Activated CD4-positive, alpha-beta T cell treated with anti-CD3 and anti-CD28 coated beads, Interleukin-2, amount 10 ng/mL, durations not matched to agents 7 days and 5 days (primary cell): Measurements from ENCODE around the gene RIOK3. TPM values are rescaled to one million over a fixed set of nuclear protein-coding genes. Genes with fewer than 3 reads are reported as not detected.

Source experiments
- CTCF ChIA-PET: fragments of 350-600 bp; sonication (Branson Sonifier 250); formaldehyde crosslinking; loops from one replicate; lab custom pipeline; 2021; ENCODE audit warnings: antibody characterized with exemption; lab: Charles Lee
- POLR2A ChIA-PET: fragments of 350-600 bp; sonication (Branson Sonifier 250); formaldehyde crosslinking; loops from one replicate; lab custom pipeline; 2021; ENCODE audit warnings: antibody characterized with exemption; lab: Charles Lee
- DNase-seq: peaks from one replicate; pipeline ENCODE4 v3.0.0-alpha.2; 2020
- H3K27ac Mint-ChIP-seq: one replicate; pipeline ENCODE4 v1.8.0; 2021; ENCODE audit warnings: mild to moderate bottlenecking, moderate library complexity, mixed read lengths
- H3K27me3 Mint-ChIP-seq: one replicate; pipeline ENCODE4 v1.8.0; 2021; ENCODE audit warnings: mixed read lengths
- H3K36me3 Mint-ChIP-seq: one replicate; pipeline ENCODE4 v1.8.0; 2021; ENCODE audit warnings: low read depth, mixed read lengths
- H3K4me1 Mint-ChIP-seq: one replicate; pipeline ENCODE4 v1.8.0; 2021; ENCODE audit warnings: mixed read lengths
- H3K4me3 Mint-ChIP-seq: one replicate; pipeline ENCODE4 v1.8.0; 2021; ENCODE audit warnings: mild to moderate bottlenecking, moderate library complexity, mixed read lengths
- H3K9me3 Mint-ChIP-seq: one replicate; pipeline ENCODE4 v1.8.0; 2021; ENCODE audit warnings: mixed read lengths
- total RNA-seq, 2 experiments: library from RNA; stranded (reverse); gene quantifications; one replicate each; pipeline ENCODE4 v1.2.3, GENCODE V29; 2021

The RIOK3 gene
- total RNA-seq, 2 experiments from 2014 or later, result 55.4 to 69.3 TPM

- ChIA-PET CTCF (interaction anchor here (1.3 kb wide), 1 partner anchor 10 kb away, joined by 5 read pairs; no protein-coding TSS in a partner anchor), POLR2A (no interaction called here)
- Mint-ChIP-seq H3K9me3 (peaks cover 3% of the 10 kb centered on the region), H3K27ac (no peak overlapping the region), H3K4me3 (no peak overlapping the region), H3K36me3 (peaks cover 10% of the 10 kb centered on the region), H3K4me1 (peaks cover 13% of the 10 kb centered on the region), H3K27me3 (no peaks in the 10 kb centered on the region)
- DNase-seq, result no peak
Observed at GRCh38 chr18:23433360-23433759, 19.7 kb upstream of the RIOK3 start.

- Mint-ChIP-seq H3K4me1 (peaks cover 22% of the 10 kb centered on the region), H3K9me3 (no peaks in the 10 kb centered on the region), H3K27ac (peak overlapping the region; percentile 80), H3K36me3 (no peaks in the 10 kb centered on the region), H3K27me3 (peaks cover 2% of the 10 kb centered on the region), H3K4me3 (peak overlapping the region; percentile 88)
- POLR2A ChIA-PET, result interaction anchor here (0.7 kb wide), 1 partner anchor 65 kb away, joined by 4 read pairs; no protein-coding TSS in a partner anchor
- peak; percentile 78 for DNase-seq
- CTCF ChIA-PET, result no interaction called here
Observed at GRCh38 chr18:23437357-23438045, 15.6 kb upstream of the RIOK3 start.

- H3K4me1 Mint-ChIP-seq, result peaks cover 22% of the 10 kb centered on the region
- POLR2A ChIA-PET, result interaction anchor here (0.7 kb wide), 1 partner anchor 64 kb away, joined by 4 read pairs; no protein-coding TSS in a partner anchor
- no peaks in the 10 kb centered on the region for H3K36me3 Mint-ChIP-seq
- no peak for DNase-seq
- peaks cover 4% of the 10 kb centered on the region for H3K27me3 Mint-ChIP-seq
- no peak overlapping the region for H3K27ac Mint-ChIP-seq
- peak overlapping the region; percentile 88 for H3K4me3 Mint-ChIP-seq
- CTCF ChIA-PET, result no interaction called here
- H3K9me3 Mint-ChIP-seq, result no peaks in the 10 kb centered on the region
Observed at GRCh38 chr18:23438046-23438377, 15.1 kb upstream of the RIOK3 start.

GRCh38 chr18:23438608-23439366 lies 14.3 kb upstream of the RIOK3 start:
- peaks cover 4% of the 10 kb centered on the region for H3K27me3 Mint-ChIP-seq
- no peaks in the 10 kb centered on the region for H3K9me3 Mint-ChIP-seq
- CTCF ChIA-PET, result no interaction called here
- no peaks in the 10 kb centered on the region for H3K36me3 Mint-ChIP-seq
- POLR2A ChIA-PET, result no interaction called here
- H3K4me1 Mint-ChIP-seq, result peaks cover 22% of the 10 kb centered on the region
- H3K27ac Mint-ChIP-seq, result no peak overlapping the region
- peak overlapping the region; percentile 88 for H3K4me3 Mint-ChIP-seq
- DNase-seq, result no peak

- Mint-ChIP-seq H3K4me3 (no peak overlapping the region), H3K27me3 (peaks cover 7% of the 10 kb centered on the region), H3K36me3 (no peaks in the 10 kb centered on the region), H3K27ac (no peak overlapping the region), H3K4me1 (peaks cover 22% of the 10 kb centered on the region), H3K9me3 (no peaks in the 10 kb centered on the region)
- ChIA-PET CTCF (interaction anchor here (1.2 to 1.7 kb wide), 4 partner anchors 8 to 507 kb away, joined by 3 read pairs; partner anchors contain the start of gene RBBP8), POLR2A (no interaction called here)
- DNase-seq, result no peak
Observed at GRCh38 chr18:23440131-23440530, 13.0 kb upstream of the RIOK3 start.

- Mint-ChIP-seq H3K9me3 (no peaks in the 10 kb centered on the region), H3K27me3 (peaks cover 17% of the 10 kb centered on the region), H3K4me1 (peaks cover 12% of the 10 kb centered on the region), H3K36me3 (no peaks in the 10 kb centered on the region), H3K27ac (no peak overlapping the region), H3K4me3 (no peak overlapping the region)
- POLR2A ChIA-PET, result no interaction called here
- DNase-seq, result no peak
- CTCF ChIA-PET, result interaction anchor here (1.5 to 2.4 kb wide), 3 partner anchors 9 to 31 kb away, joined by 3 to 6 read pairs (median 5); partner anchors contain the start of gene RIOK3
Observed at GRCh38 chr18:23442958-23443357, 10.1 kb upstream of the RIOK3 start.

- Mint-ChIP-seq H3K27me3 (peaks cover 13% of the 10 kb centered on the region), H3K36me3 (no peaks in the 10 kb centered on the region), H3K27ac (no peak overlapping the region), H3K4me1 (peaks cover 21% of the 10 kb centered on the region), H3K9me3 (no peaks in the 10 kb centered on the region), H3K4me3 (no peak overlapping the region)
- ChIA-PET CTCF (no interaction called here), POLR2A (no interaction called here)
- DNase-seq, result no peak
Observed at GRCh38 chr18:23448291-23448690, 4.8 kb upstream of the RIOK3 start.

GRCh38 chr18:23450022-23450421 lies 3.1 kb upstream of the RIOK3 start:
- POLR2A ChIA-PET, result no interaction called here
- Mint-ChIP-seq H3K9me3 (no peaks in the 10 kb centered on the region), H3K27ac (no peak overlapping the region), H3K4me1 (peaks cover 33% of the 10 kb centered on the region), H3K36me3 (peaks cover 7% of the 10 kb centered on the region), H3K27me3 (peaks cover 10% of the 10 kb centered on the region), H3K4me3 (no peak overlapping the region)
- no peak for DNase-seq
- CTCF ChIA-PET, result interaction anchor here (0.6 to 1.6 kb wide), 4 partner anchors 8 to 930 kb away, joined by 3 to 6 read pairs (median 4); no protein-coding TSS in a partner anchor

- Mint-ChIP-seq H3K4me1 (peaks cover 39% of the 10 kb centered on the region), H3K27me3 (peaks cover 7% of the 10 kb centered on the region), H3K27ac (no peak overlapping the region), H3K4me3 (no peak overlapping the region), H3K36me3 (peaks cover 7% of the 10 kb centered on the region), H3K9me3 (no peaks in the 10 kb centered on the region)
- POLR2A ChIA-PET, result no interaction called here
- CTCF ChIA-PET, result interaction anchor here (0.6 kb wide), 1 partner anchor 190 kb away, joined by 3 read pairs; no protein-coding TSS in a partner anchor
- DNase-seq, result no peak
Observed at GRCh38 chr18:23451011-23451410, 2.1 kb upstream of the RIOK3 start.

GRCh38 chr18:23451491-23451890 lies 1.6 kb upstream of the RIOK3 start:
- Mint-ChIP-seq H3K9me3 (no peaks in the 10 kb centered on the region), H3K27ac (no peak overlapping the region), H3K4me1 (peaks cover 40% of the 10 kb centered on the region), H3K27me3 (peaks cover 5% of the 10 kb centered on the region), H3K4me3 (no peak overlapping the region), H3K36me3 (peaks cover 7% of the 10 kb centered on the region)
- POLR2A ChIA-PET, result no interaction called here
- CTCF ChIA-PET, result no interaction called here
- DNase-seq, result no peak

GRCh38 chr18:23452347-23452727 lies 750 bp upstream of the RIOK3 start:
- ChIA-PET CTCF (no interaction called here), POLR2A (no interaction called here)
- peak overlapping the region; percentile 92 for H3K27ac Mint-ChIP-seq
- peaks cover 4% of the 10 kb centered on the region for H3K27me3 Mint-ChIP-seq
- H3K4me3 Mint-ChIP-seq, result peak overlapping the region; percentile 96
- H3K36me3 Mint-ChIP-seq, result peaks cover 14% of the 10 kb centered on the region
- DNase-seq, result no peak
- H3K4me1 Mint-ChIP-seq, result peaks cover 47% of the 10 kb centered on the region
- no peaks in the 10 kb centered on the region for H3K9me3 Mint-ChIP-seq

- Mint-ChIP-seq H3K27me3 (no peaks in the 10 kb centered on the region), H3K36me3 (peaks cover 18% of the 10 kb centered on the region), H3K27ac (peak overlapping the region; percentile 92), H3K4me3 (peak overlapping the region; percentile 96), H3K4me1 (peaks cover 60% of the 10 kb centered on the region), H3K9me3 (no peaks in the 10 kb centered on the region)
- peak; percentile 20 for DNase-seq
- POLR2A ChIA-PET, result interaction anchor here (0.6 kb wide), 1 partner anchor 59 kb away, joined by 4 read pairs; no protein-coding TSS in a partner anchor
- CTCF ChIA-PET, result interaction anchor here (0.9 to 2.1 kb wide), 4 partner anchors 9 to 128 kb away, joined by 3 to 11 read pairs (median 6); no protein-coding TSS in a partner anchor
Observed at GRCh38 chr18:23453680-23454058, 582 bp downstream of the RIOK3 start.

- peak overlapping the region; percentile 70 for H3K27ac Mint-ChIP-seq
- no peak overlapping the region for H3K4me3 Mint-ChIP-seq
Observed at GRCh38 chr18:23456835-23457234, 3.7 kb downstream of the RIOK3 start.

More at GRCh38 chr18:23456835-23457234, 3.7 kb downstream of the RIOK3 start:
- POLR2A ChIA-PET, result interaction anchor here (0.7 kb wide), 1 partner anchor 340 kb away, joined by 3 read pairs; no protein-coding TSS in a partner anchor
- H3K27me3 Mint-ChIP-seq, result no peaks in the 10 kb centered on the region
- peaks cover 71% of the 10 kb centered on the region for H3K4me1 Mint-ChIP-seq
- CTCF ChIA-PET, result interaction anchor here (0.9 kb wide), 1 partner anchor 10 kb away, joined by 3 read pairs; no protein-coding TSS in a partner anchor
- no peaks in the 10 kb centered on the region for H3K9me3 Mint-ChIP-seq
- peaks cover 26% of the 10 kb centered on the region for H3K36me3 Mint-ChIP-seq
- no peak for DNase-seq
